Effector memory CD4-positive, alpha-beta T cell (primary cell): ENCODE measurements around the gene RAB20.

ENCODE experiments used
- DNase-seq, 3 donors: peaks; one replicate each; pipeline ENCODE4 v3.0.0-alpha.2; 2020
- H3K27ac ChIP-seq: 2 replicates; pipeline ENCODE4 v1.7.0; 2013; ENCODE audit warnings: mild to moderate bottlenecking, low read length, moderate library complexity; ENCODE audit not compliant: insufficient read depth, poor library complexity, severe bottlenecking
- H3K27me3 ChIP-seq: replicated peaks from 2 replicates; pipeline ENCODE4 v1.7.0; 2013; ENCODE audit warnings: mild to moderate bottlenecking, low read length; ENCODE audit not compliant: insufficient read depth, control insufficient read depth, poor library complexity, severe bottlenecking
- H3K36me3 ChIP-seq: 2 replicates; pipeline ENCODE4 v1.7.0; 2013; ENCODE audit warnings: mild to moderate bottlenecking, low read length, moderate library complexity; ENCODE audit not compliant: control insufficient read depth, insufficient read depth
- H3K4me1 ChIP-seq: 2 replicates; pipeline ENCODE4 v1.7.0; 2013; ENCODE audit warnings: low read length, mild to moderate bottlenecking; ENCODE audit not compliant: control insufficient read depth, insufficient read depth, poor library complexity, severe bottlenecking
- H3K4me3 ChIP-seq: 2 replicates; pipeline ENCODE4 v1.7.0; 2013; ENCODE audit warnings: low read length, low read depth, mild to moderate bottlenecking; ENCODE audit not compliant: insufficient read depth, poor library complexity, severe bottlenecking
- H3K9me3 ChIP-seq: 2 replicates; pipeline ENCODE4 v1.7.0; 2013; ENCODE audit warnings: mild to moderate bottlenecking, low read length, moderate library complexity; ENCODE audit not compliant: control insufficient read depth

Gene RAB20

DNA sequence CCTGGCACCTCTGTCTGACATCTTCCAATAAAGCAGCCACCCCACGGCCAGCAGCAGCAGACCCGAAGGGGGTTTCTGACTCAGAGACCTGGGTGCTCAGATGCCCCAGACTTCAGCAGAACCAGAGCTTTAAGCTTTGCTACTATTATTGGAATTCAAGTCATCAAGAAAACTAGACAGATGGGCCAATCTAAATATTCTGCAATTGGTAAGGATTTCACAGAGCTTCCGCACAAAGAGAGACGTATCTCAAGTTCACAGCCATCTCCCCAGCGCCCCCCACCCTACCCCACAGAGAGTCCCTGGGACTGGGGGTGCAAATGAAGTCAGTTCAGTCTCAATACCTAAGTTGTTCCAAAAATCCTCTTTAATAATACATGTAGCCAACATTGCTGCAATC is 38.8 kb downstream of the RAB20 start:
- no peaks in the 10 kb centered on the region for H3K36me3 ChIP-seq
- H3K4me1 ChIP-seq, result peaks cover 10% of the 10 kb centered on the region
- no peak overlapping the region for H3K27ac ChIP-seq
- no peak for DNase-seq
- H3K4me3 ChIP-seq, result no peak overlapping the region
- H3K27me3 ChIP-seq, result no peaks in the 10 kb centered on the region
- H3K9me3 ChIP-seq, result no peaks in the 10 kb centered on the region

GRCh38 chr13:110521946-110522345 is 39.6 kb downstream of the RAB20 start:
- no peaks in the 10 kb centered on the region for H3K9me3 ChIP-seq
- H3K27me3 ChIP-seq, result no peaks in the 10 kb centered on the region
- DNase-seq, result no peak
- H3K4me1 ChIP-seq, result peaks cover 10% of the 10 kb centered on the region
- H3K27ac ChIP-seq, result no peak overlapping the region
- no peaks in the 10 kb centered on the region for H3K36me3 ChIP-seq
- no peak overlapping the region for H3K4me3 ChIP-seq

GRCh38 chr13:110521296-110521680 is 40.2 kb downstream of the RAB20 start:
- no peaks in the 10 kb centered on the region for H3K9me3 ChIP-seq
- H3K4me1 ChIP-seq, result peaks cover 10% of the 10 kb centered on the region
- no peak for DNase-seq
- no peak overlapping the region for H3K27ac ChIP-seq
- H3K4me3 ChIP-seq, result no peak overlapping the region
- H3K27me3 ChIP-seq, result no peaks in the 10 kb centered on the region
- no peaks in the 10 kb centered on the region for H3K36me3 ChIP-seq

- peaks cover 10% of the 10 kb centered on the region for H3K4me1 ChIP-seq
- no peak overlapping the region for H3K4me3 ChIP-seq
- no peaks in the 10 kb centered on the region for H3K36me3 ChIP-seq
- H3K27ac ChIP-seq, result no peak overlapping the region
- DNase-seq, result no peak
- no peaks in the 10 kb centered on the region for H3K27me3 ChIP-seq
- no peaks in the 10 kb centered on the region for H3K9me3 ChIP-seq
Measured at GRCh38 chr13:110520431-110521295, 40.9 kb downstream of the RAB20 start.

DNA sequence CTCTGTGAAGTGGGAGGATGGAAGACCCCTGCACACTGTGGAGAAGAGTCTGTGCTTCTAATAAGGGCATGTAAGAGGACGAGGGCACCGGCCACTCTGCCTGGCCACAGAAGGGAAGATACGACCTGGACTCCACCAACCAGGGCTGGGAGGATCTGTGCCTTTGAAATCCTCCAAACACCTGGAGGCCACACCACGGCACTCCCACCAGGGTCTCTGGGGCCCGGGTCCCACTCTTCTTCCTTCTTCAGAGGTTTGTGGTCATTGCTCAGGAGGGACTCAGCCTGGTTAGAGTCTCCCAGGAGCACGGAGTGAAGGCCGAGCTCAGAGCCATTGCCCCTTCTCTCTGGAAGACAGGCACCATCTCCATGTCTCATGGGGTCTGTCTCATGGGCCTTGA is 42.0 kb downstream of the RAB20 start:
- H3K4me3 ChIP-seq, result no peak overlapping the region

GRCh38 chr13:110519046-110519445 is 42.5 kb downstream of the RAB20 start:
- Histone ChIP-seq H3K4me1 (no peaks in the 10 kb centered on the region), H3K27ac (no peak overlapping the region), H3K9me3 (no peaks in the 10 kb centered on the region)

More for the DNA sequence above, 42.0 kb downstream of the RAB20 start:
- Histone ChIP-seq H3K36me3 (no peaks in the 10 kb centered on the region), H3K4me1 (peaks cover 3% of the 10 kb centered on the region), H3K27me3 (no peaks in the 10 kb centered on the region), H3K27ac (no peak overlapping the region), H3K9me3 (no peaks in the 10 kb centered on the region)
- DNase-seq, result no peak

GRCh38 chr13:110518571-110518970 is 43.0 kb downstream of the RAB20 start:
- Histone ChIP-seq H3K9me3 (no peaks in the 10 kb centered on the region), H3K4me1 (no peaks in the 10 kb centered on the region), H3K27ac (no peak overlapping the region), H3K4me3 (no peak overlapping the region), H3K36me3 (no peaks in the 10 kb centered on the region), H3K27me3 (no peaks in the 10 kb centered on the region)
- DNase-seq, result no peak

More at GRCh38 chr13:110519046-110519445, 42.5 kb downstream of the RAB20 start:
- Histone ChIP-seq H3K36me3 (no peaks in the 10 kb centered on the region), H3K27me3 (no peaks in the 10 kb centered on the region), H3K4me3 (no peak overlapping the region)
- DNase-seq, result no peak

GRCh38 chr13:110518226-110518525 is 43.3 kb downstream of the RAB20 start:
- H3K4me3 ChIP-seq, result no peak overlapping the region

GRCh38 chr13:110517505-110518225 is 43.9 kb downstream of the RAB20 start:
- H3K4me1 ChIP-seq, result no peaks in the 10 kb centered on the region
- H3K36me3 ChIP-seq, result no peaks in the 10 kb centered on the region
- H3K9me3 ChIP-seq, result no peaks in the 10 kb centered on the region
- no peak for DNase-seq
- no peak overlapping the region for H3K4me3 ChIP-seq
- no peaks in the 10 kb centered on the region for H3K27me3 ChIP-seq
- no peak overlapping the region for H3K27ac ChIP-seq

More at GRCh38 chr13:110518226-110518525, 43.3 kb downstream of the RAB20 start:
- DNase-seq, result no peak
- Histone ChIP-seq H3K27me3 (no peaks in the 10 kb centered on the region), H3K36me3 (no peaks in the 10 kb centered on the region), H3K27ac (no peak overlapping the region), H3K4me1 (no peaks in the 10 kb centered on the region), H3K9me3 (no peaks in the 10 kb centered on the region)

DNA sequence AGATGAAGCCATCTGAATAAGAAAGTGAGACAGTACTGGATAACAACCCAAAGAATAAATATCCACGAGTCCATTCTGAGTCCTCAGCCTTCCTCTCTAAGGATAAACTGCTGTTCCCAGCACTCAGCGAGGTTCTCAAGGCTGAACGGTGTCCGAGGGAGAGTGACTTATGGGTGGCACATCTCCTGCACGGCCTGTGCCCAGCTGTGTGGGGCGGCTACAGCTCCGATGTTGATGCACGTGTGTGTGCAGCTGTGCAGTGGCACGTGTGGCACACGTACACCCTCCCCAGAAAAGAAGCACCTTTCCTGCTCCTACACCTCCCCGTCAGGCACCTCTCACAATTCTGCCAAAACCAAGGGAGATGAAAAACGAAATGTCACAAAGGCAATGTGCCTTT is 45.0 kb downstream of the RAB20 start:
- Histone ChIP-seq H3K4me3 (no peak overlapping the region), H3K27ac (no peak overlapping the region), H3K9me3 (no peaks in the 10 kb centered on the region), H3K4me1 (no peaks in the 10 kb centered on the region), H3K27me3 (no peaks in the 10 kb centered on the region), H3K36me3 (no peaks in the 10 kb centered on the region)
- DNase-seq, result no peak
